ENCODE data around the gene TWIST2. TPM values are rescaled to one million over a fixed set of nuclear protein-coding genes. Genes with fewer than 3 reads are reported as not detected.

TWIST2 gene
- total and polyA plus RNA-seq, 9 of the 15 experiments (the other 6 are each of a cell fraction or from before 2014, with no cell fraction given) = not detected

DNA sequence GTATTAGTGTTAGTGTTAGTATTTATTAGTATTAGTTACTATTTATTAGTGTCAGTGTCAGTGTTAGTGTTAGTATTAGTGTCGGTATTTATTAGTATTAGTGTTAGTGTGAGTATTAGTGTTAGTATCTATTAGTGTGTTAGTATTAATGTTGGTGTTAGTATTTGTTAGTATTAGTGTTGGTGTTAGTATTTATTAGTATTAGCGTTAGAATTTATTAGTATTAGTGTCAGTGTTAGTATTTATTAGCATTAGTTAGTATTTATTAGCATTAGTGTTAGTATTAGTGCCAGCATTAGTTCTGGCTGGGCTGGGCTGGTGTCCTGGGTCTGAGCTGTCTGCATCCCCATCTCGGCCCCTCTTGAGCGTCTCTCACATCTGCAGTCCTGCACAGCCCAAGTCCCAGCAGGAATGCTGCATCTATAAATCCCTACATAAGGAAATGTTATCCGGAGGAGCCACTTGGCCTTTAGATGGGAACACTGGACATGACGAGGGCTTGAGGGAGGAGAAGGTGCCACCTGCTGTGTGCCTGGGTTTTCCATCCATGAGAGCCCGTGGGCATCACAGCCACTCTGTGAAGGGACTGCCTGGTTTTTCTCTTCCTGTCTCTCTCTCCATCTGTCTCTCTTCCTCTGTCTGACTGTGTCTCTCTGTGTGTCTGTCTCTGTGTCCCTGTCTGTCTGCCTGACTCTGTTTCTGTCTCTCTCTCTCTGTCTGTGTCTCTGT is 33.6 kb downstream of the TWIST2 start (continued):
- no peak for TF ChIP-seq SRSF3 (IDR thresholded peaks at IDR 0.05; ENCODE audit: insufficient read depth, low read length)
- peak in 1 of 2 experiments; percentile 97; a peak in 2 of 4 replicates for TF ChIP-seq MCM7 (IDR thresholded peaks at IDR 0.05)
- no peak for TF ChIP-seq RBM22 (IDR thresholded peaks at IDR 0.05; ENCODE audit: low read depth, low read length, poor library complexity, severe bottlenecking)
- TF ChIP-seq FOS (IDR thresholded peaks at IDR 0.05; ENCODE audit: extremely low read depth, insufficient read length) = no peak
- TF ChIP-seq KHSRP (IDR thresholded peaks at IDR 0.05) = no peak
- TF ChIP-seq, protein P1, sequence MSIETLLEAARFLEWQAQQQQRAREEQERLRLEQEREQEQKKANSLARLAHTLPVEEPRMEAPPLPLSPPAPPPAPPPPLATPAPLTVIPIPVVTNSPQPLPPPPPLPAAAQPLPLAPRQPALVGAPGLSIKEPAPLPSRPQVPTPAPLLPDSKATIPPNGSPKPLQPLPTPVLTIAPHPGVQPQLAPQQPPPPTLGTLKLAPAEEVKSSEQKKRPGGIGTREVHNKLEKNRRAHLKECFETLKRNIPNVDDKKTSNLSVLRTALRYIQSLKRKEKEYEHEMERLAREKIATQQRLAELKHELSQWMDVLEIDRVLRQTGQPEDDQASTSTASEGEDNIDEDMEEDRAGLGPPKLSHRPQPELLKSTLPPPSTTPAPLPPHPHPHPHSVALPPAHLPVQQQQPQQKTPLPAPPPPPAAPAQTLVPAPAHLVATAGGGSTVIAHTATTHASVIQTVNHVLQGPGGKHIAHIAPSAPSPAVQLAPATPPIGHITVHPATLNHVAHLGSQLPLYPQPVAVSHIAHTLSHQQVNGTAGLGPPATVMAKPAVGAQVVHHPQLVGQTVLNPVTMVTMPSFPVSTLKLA (conservative IDR thresholded peaks at IDR 0.05) = no peak
- no peak for TF ChIP-seq TARDBP (IDR thresholded peaks at IDR 0.05)
- TF ChIP-seq, protein P2, sequence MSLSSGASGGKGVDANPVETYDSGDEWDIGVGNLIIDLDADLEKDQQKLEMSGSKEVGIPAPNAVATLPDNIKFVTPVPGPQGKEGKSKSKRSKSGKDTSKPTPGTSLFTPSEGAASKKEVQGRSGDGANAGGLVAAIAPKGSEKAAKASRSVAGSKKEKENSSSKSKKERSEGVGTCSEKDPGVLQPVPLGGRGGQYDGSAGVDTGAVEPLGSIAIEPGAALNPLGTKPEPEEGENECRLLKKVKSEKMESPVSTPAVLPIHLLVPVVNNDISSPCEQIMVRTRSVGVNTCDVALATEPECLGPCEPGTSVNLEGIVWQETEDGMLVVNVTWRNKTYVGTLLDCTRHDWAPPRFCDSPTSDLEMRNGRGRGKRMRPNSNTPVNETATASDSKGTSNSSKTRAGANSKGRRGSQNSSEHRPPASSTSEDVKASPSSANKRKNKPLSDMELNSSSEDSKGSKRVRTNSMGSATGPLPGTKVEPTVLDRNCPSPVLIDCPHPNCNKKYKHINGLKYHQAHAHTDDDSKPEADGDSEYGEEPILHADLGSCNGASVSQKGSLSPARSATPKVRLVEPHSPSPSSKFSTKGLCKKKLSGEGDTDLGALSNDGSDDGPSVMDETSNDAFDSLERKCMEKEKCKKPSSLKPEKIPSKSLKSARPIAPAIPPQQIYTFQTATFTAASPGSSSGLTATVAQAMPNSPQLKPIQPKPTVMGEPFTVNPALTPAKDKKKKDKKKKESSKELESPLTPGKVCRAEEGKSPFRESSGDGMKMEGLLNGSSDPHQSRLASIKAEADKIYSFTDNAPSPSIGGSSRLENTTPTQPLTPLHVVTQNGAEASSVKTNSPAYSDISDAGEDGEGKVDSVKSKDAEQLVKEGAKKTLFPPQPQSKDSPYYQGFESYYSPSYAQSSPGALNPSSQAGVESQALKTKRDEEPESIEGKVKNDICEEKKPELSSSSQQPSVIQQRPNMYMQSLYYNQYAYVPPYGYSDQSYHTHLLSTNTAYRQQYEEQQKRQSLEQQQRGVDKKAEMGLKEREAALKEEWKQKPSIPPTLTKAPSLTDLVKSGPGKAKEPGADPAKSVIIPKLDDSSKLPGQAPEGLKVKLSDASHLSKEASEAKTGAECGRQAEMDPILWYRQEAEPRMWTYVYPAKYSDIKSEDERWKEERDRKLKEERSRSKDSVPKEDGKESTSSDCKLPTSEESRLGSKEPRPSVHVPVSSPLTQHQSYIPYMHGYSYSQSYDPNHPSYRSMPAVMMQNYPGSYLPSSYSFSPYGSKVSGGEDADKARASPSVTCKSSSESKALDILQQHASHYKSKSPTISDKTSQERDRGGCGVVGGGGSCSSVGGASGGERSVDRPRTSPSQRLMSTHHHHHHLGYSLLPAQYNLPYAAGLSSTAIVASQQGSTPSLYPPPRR (CRISPR knock-in tag; IDR thresholded peaks at IDR 0.05; ENCODE audit: borderline replicate concordance) = no peak
- no peak for TF ChIP-seq NCOA1 (IDR thresholded peaks at IDR 0.05; ENCODE audit: low read depth)
- no peak for TF ChIP-seq RBFOX2 (IDR thresholded peaks at IDR 0.05; ENCODE audit: low read depth, low read length)
- TF ChIP-seq NONO (IDR thresholded peaks at IDR 0.05; ENCODE audit: low read depth in 2 of 2, low read length in 1 of 2) = no peak
- no peak for TF ChIP-seq SPI1 (IDR thresholded peaks at IDR 0.05; ENCODE audit: borderline replicate concordance, low read depth, low read length)
- TF ChIP-seq EHMT2 (IDR thresholded peaks at IDR 0.05) = no peak
- TF ChIP-seq ELF2 (CRISPR knock-in tag; IDR thresholded peaks at IDR 0.05) = no peak
- TF ChIP-seq ZNF134 (CRISPR knock-in tag; conservative IDR thresholded peaks at IDR 0.05) = no peak
- no peak for TF ChIP-seq HDGF (IDR thresholded peaks at IDR 0.05)

Data from K562 (cell line).